ENCODE data around the gene SHISAL2A.

The SHISAL2A gene

GRCh38 chr1:52674497-52675384 lies 41.8 kb downstream of the SHISAL2A start:
- CTCF ChIA-PET = interaction anchor here (0.5 to 1.0 kb wide), 2 partner anchors 11 to 577 kb away, joined by 3 read pairs; no protein-coding TSS in a partner anchor
- no peak for DNase-seq (ENCODE audit: extremely low spot score)
- no peak for TF ChIP-seq SP1 (IDR thresholded peaks at IDR 0.05)
- TF ChIP-seq BHLHE40 (IDR thresholded peaks at IDR 0.05; ENCODE audit: borderline replicate concordance) = no peak
- no peak for TF ChIP-seq FOXA1 (IDR thresholded peaks at IDR 0.05)
- no peak for TF ChIP-seq ELF4 (IDR thresholded peaks at IDR 0.05)
- no peak for TF ChIP-seq HDGF (IDR thresholded peaks at IDR 0.05; ENCODE audit: borderline replicate concordance)
- POLR2A ChIA-PET = interaction anchor here (1.9 kb wide), 1 partner anchor 271 kb away, joined by 4 read pairs; no protein-coding TSS in a partner anchor

GRCh38 chr1:52676249-52676903 lies 43.4 kb downstream of the SHISAL2A start:
- DNase-seq (ENCODE audit: extremely low spot score) = no peak
- ChIA-PET POLR2A (interaction anchor here (0.9 to 1.9 kb wide), 2 partner anchors 11 to 273 kb away, joined by 3 to 4 read pairs; no protein-coding TSS in a partner anchor), CTCF (interaction anchor here (1.4 kb wide), 1 partner anchor 9 kb away, joined by 6 read pairs; no protein-coding TSS in a partner anchor)
- TF ChIP-seq CTBP1 (IDR thresholded peaks at IDR 0.05; ENCODE audit: borderline replicate concordance) (no peak), SUZ12 (IDR thresholded peaks at IDR 0.05) (no peak), ZNF384 (IDR thresholded peaks at IDR 0.05) (no peak), BHLHE40 (IDR thresholded peaks at IDR 0.05; ENCODE audit: borderline replicate concordance) (no peak)

GRCh38 chr1:52677076-52677806 lies 44.3 kb downstream of the SHISAL2A start:
- TF ChIP-seq SUZ12 (IDR thresholded peaks at IDR 0.05) (no peak), ZNF384 (IDR thresholded peaks at IDR 0.05) (no peak), ELF4 (IDR thresholded peaks at IDR 0.05) (no peak), FOXM1 (IDR thresholded peaks at IDR 0.05; ENCODE audit: borderline replicate concordance) (no peak), L3MBTL2 (conservative IDR thresholded peaks at IDR 0.05) (no peak), BHLHE40 (IDR thresholded peaks at IDR 0.05; ENCODE audit: borderline replicate concordance) (no peak), NFRKB (IDR thresholded peaks at IDR 0.05) (no peak), FOXA1 (IDR thresholded peaks at IDR 0.05) (no peak), SP1 (IDR thresholded peaks at IDR 0.05) (no peak), HDGF (IDR thresholded peaks at IDR 0.05; ENCODE audit: borderline replicate concordance) (no peak), LEF1 (IDR thresholded peaks at IDR 0.05; ENCODE audit: borderline replicate concordance) (no peak), FOXK2 (IDR thresholded peaks at IDR 0.05) (no peak), PKNOX1 (IDR thresholded peaks at IDR 0.05) (no peak), TARDBP (IDR thresholded peaks at IDR 0.05) (no peak), CTBP1 (IDR thresholded peaks at IDR 0.05; ENCODE audit: borderline replicate concordance) (no peak), ARNT (IDR thresholded peaks at IDR 0.05) (no peak)
- POLR2A ChIA-PET = interaction anchor here (1.9 kb wide), 1 partner anchor 274 kb away, joined by 4 read pairs; no protein-coding TSS in a partner anchor
- CTCF ChIA-PET = interaction anchor here (0.6 to 0.8 kb wide), 2 partner anchors 9 to 509 kb away, joined by 3 read pairs; no protein-coding TSS in a partner anchor
- no peak for DNase-seq (ENCODE audit: extremely low spot score)

GRCh38 chr1:52679048-52679447 lies 46.1 kb downstream of the SHISAL2A start:
- TF ChIP-seq FOXM1 (IDR thresholded peaks at IDR 0.05; ENCODE audit: borderline replicate concordance) (no peak), LEF1 (IDR thresholded peaks at IDR 0.05; ENCODE audit: borderline replicate concordance) (no peak), CTBP1 (IDR thresholded peaks at IDR 0.05; ENCODE audit: borderline replicate concordance) (no peak), ARNT (IDR thresholded peaks at IDR 0.05) (no peak), HDGF (IDR thresholded peaks at IDR 0.05; ENCODE audit: borderline replicate concordance) (no peak), ELF4 (IDR thresholded peaks at IDR 0.05) (no peak), BHLHE40 (IDR thresholded peaks at IDR 0.05; ENCODE audit: borderline replicate concordance) (no peak), PKNOX1 (IDR thresholded peaks at IDR 0.05) (no peak), SUZ12 (IDR thresholded peaks at IDR 0.05) (no peak), FOXA1 (IDR thresholded peaks at IDR 0.05) (no peak), TARDBP (IDR thresholded peaks at IDR 0.05) (no peak), L3MBTL2 (conservative IDR thresholded peaks at IDR 0.05) (no peak), NFRKB (IDR thresholded peaks at IDR 0.05) (no peak), SP1 (IDR thresholded peaks at IDR 0.05) (no peak), ZNF384 (IDR thresholded peaks at IDR 0.05) (no peak), FOXK2 (IDR thresholded peaks at IDR 0.05) (no peak)
- POLR2A ChIA-PET = interaction anchor here (1.0 kb wide), 1 partner anchor 20 kb away, joined by 3 read pairs; no protein-coding TSS in a partner anchor
- CTCF ChIA-PET = no interaction called here
- DNase-seq (ENCODE audit: extremely low spot score) = no peak

- CTCF ChIA-PET = no interaction called here
- POLR2A ChIA-PET = interaction anchor here (1.0 kb wide), 1 partner anchor 20 kb away, joined by 3 read pairs; no protein-coding TSS in a partner anchor
- no peak for DNase-seq (ENCODE audit: extremely low spot score)
- TF ChIP-seq TARDBP (IDR thresholded peaks at IDR 0.05) (no peak), FOXK2 (IDR thresholded peaks at IDR 0.05) (no peak), FOXA1 (IDR thresholded peaks at IDR 0.05) (no peak), LEF1 (IDR thresholded peaks at IDR 0.05; ENCODE audit: borderline replicate concordance) (no peak), ELF4 (IDR thresholded peaks at IDR 0.05) (no peak), CTBP1 (IDR thresholded peaks at IDR 0.05; ENCODE audit: borderline replicate concordance) (no peak), SP1 (IDR thresholded peaks at IDR 0.05) (no peak), NFRKB (IDR thresholded peaks at IDR 0.05) (no peak), ZNF384 (IDR thresholded peaks at IDR 0.05) (no peak), HDGF (IDR thresholded peaks at IDR 0.05; ENCODE audit: borderline replicate concordance) (no peak), L3MBTL2 (conservative IDR thresholded peaks at IDR 0.05) (no peak)
These were observed 46.5 kb downstream of the SHISAL2A start for GRCh38 chr1:52679498-52679897.

Measured in HEK293T (cell line).